HepG2 (cell line): ENCODE results near the gene SH3D21. TPM values are rescaled to one million over a fixed set of nuclear protein-coding genes. Genes with fewer than 3 reads are reported as not detected.

Experiments used
- ATAC-seq: fragments of 200-7000 bp; cut with Tn5 transposase; 3 replicates; pipeline ENCODE4 v1.9.1; 2020; ENCODE audit warnings: mild to moderate bottlenecking, moderate library complexity
- BruUV-seq: library from RNA; stranded (reverse); fragments of 400-500 nt; replicated peaks from 2 replicates; lab custom pipeline; 2021; lab: Mats Ljungman, UMichigan
- CTCF ChIA-PET: fragments of 300-600 bp; formaldehyde crosslinking; extraction: SDS; loops from one replicate; lab custom pipeline; 2021; ENCODE audit warnings: low total read pairs, inconsistent platforms, low intra/inter-chr PET ratio; lab: Yijun Ruan, JAX
- POLR2A ChIA-PET: fragments of 350-600 bp; sonication (Branson Sonifier 250); formaldehyde crosslinking; loops from one replicate; lab custom pipeline; 2020; ENCODE audit warnings: antibody characterized with exemption, inconsistent platforms; lab: Yijun Ruan, JAX
- DNase-seq: peaks from one replicate; pipeline ENCODE4 v3.0.0-alpha.2; 2015; ENCODE audit warnings: low spot score
- FAIRE-seq: peaks from 3 replicates; lab custom pipeline; 2011; peaks lifted over from hg19 to GRCh38; lab: Jason Lieb, UNC
- H2AFZ ChIP-seq: one replicate; pipeline ENCODE4 v1.6.1; 2011; ENCODE audit warnings: low read length, inconsistent platforms
- H3K27ac ChIP-seq: fragments of 300-600 bp; 3 replicates; pipeline ENCODE4 v1.8.0; 2011; ENCODE audit warnings: mixed run types, mild to moderate bottlenecking, mixed read lengths, low read length, inconsistent platforms; ENCODE audit not compliant: insufficient read depth; ENCODE audit errors: extremely low read length
- H3K27me3 ChIP-seq, 2 experiments: fragments of 200-600 bp in 1 of 2; 2 replicates in 1 of 2; 3 replicates in 1 of 2; pipeline versions ENCODE4 v1.6.0 to v1.8.0; 2011; ENCODE audit warnings: low read length in 2 of 2, mild to moderate bottlenecking in 2 of 2, moderate library complexity in 2 of 2, inconsistent platforms in 1 of 2; ENCODE audit not compliant: insufficient read depth in 2 of 2, control insufficient read depth in 1 of 2
- H3K36me3 ChIP-seq, 2 experiments: fragments of 200-600 bp in 1 of 2; replicated peaks in 1 of 2; 2 replicates in 1 of 2; 3 replicates in 1 of 2; pipeline versions ENCODE4 v1.5.1 to v1.8.0; 2011; ENCODE audit warnings: low read length in 2 of 2, inconsistent platforms in 1 of 2; ENCODE audit not compliant: insufficient read depth in 2 of 2, control insufficient read depth in 1 of 2
- H3K4me1 ChIP-seq: 2 replicates; pipeline ENCODE4 v1.5.1; 2012; ENCODE audit warnings: low read length, inconsistent platforms; ENCODE audit not compliant: insufficient read depth
- H3K4me2 ChIP-seq: 2 replicates; pipeline ENCODE4 v1.6.0; 2011; ENCODE audit warnings: low read depth, low read length, inconsistent platforms
- H3K4me3 ChIP-seq, 3 experiments: fragments of 200-600 bp in 1 of 3; sonication (generic), shearing (Covaris generic) in 1 of 3; replicated peaks in 1 of 3; 2 replicates each; pipeline ENCODE4 v1.5.1; 2011 to 2016; ENCODE audit warnings: low read length in 3 of 3, inconsistent platforms in 2 of 3, low read depth in 2 of 3, mild to moderate bottlenecking in 2 of 3, control low read depth in 1 of 3, mixed read lengths in 1 of 3; ENCODE audit not compliant: insufficient read depth in 1 of 3
- H3K79me2 ChIP-seq: one replicate; pipeline ENCODE4 v1.6.1; 2011; ENCODE audit warnings: low read length, inconsistent platforms; ENCODE audit not compliant: insufficient read depth
- H3K9ac ChIP-seq: 2 replicates; pipeline ENCODE4 v1.6.0; 2011; ENCODE audit warnings: mild to moderate bottlenecking, low read depth, low read length, inconsistent platforms; ENCODE audit not compliant: insufficient read depth
- H3K9me3 ChIP-seq: 2 replicates; pipeline ENCODE4 v1.5.1; 2012; ENCODE audit warnings: mild to moderate bottlenecking, low read length
- H4K20me1 ChIP-seq: 2 replicates; pipeline ENCODE4 v1.6.0; 2011; ENCODE audit warnings: inconsistent platforms, mild to moderate bottlenecking, low read length, moderate library complexity; ENCODE audit not compliant: insufficient read depth
- AGO2 ChIP-seq: fragments of 200-400 bp; formaldehyde crosslinking; optimal IDR thresholded peaks from 2 replicates; pipeline ENCODE3; 2017; ENCODE audit warnings: mild to moderate bottlenecking, low read depth, low read length, moderate library complexity
- RBFOX2 ChIP-seq: fragments of 200-400 bp; formaldehyde crosslinking; IDR thresholded peaks from 2 replicates; pipeline ENCODE4 v1.6.1; 2017; ENCODE audit warnings: low read depth, mild to moderate bottlenecking, low read length
- U2AF2 ChIP-seq: fragments of 200-400 bp; formaldehyde crosslinking; IDR thresholded peaks from 2 replicates; pipeline ENCODE4 v1.6.1; 2017; ENCODE audit warnings: low read depth, mild to moderate bottlenecking, low read length
- ZFP82 ChIP-seq: sonication (generic); formaldehyde crosslinking; IDR thresholded peaks from 2 replicates; pipeline ENCODE4 v1.5.1; 2020; ENCODE audit warnings: mild to moderate bottlenecking, missing genetic modification reagents, borderline replicate concordance
- WGBS: methylation state at CpG from one replicate; pipeline ENCODE4 v1.1.6; 2017; ENCODE audit warnings: low lambda C conversion rate; 5-methylcytosine and 5-hydroxymethylcytosine counted together
- in situ Hi-C: cut with HindIII; loops from 2 replicates; pipeline ENCODE4 v1.10.0; 2017; ENCODE audit warnings: low pct_unique_long_range_greater_than_20kb; ENCODE audit not compliant: extremely low pct_ligation_motif_present
- intact Hi-C: fragments of 100-400 bp; cut with micrococcal nuclease; formaldehyde crosslinking; loops from one replicate; pipeline ENCODE4 v1.10.0; 2022; ENCODE audit not compliant: unreplicated experiment
- polyA plus RNA-seq, 8 experiments: library from polyadenylated mRNA; depleted of rRNA in 3 of 8; stranded (reverse) in 7 of 8; unstranded in 1 of 8; fragments of >200 nt; fragmentation: Illumina TruSeq in 4 of 8; extraction: Trizol in 4 of 8; gene quantifications; 2 replicates each; pipeline versions ENCODE4 v1.2.1 to v1.2.3, GENCODE V29; 2011 to 2016; ENCODE audit warnings: low read depth in 4 of 8, missing spikeins in 1 of 8, mixed read lengths in 1 of 8; ENCODE audit not compliant: insufficient read depth in 1 of 8
- total RNA-seq, 5 experiments: library from RNA; depleted of rRNA; stranded (reverse); fragments of >200 nt; fragmentation: Illumina TruSeq; extraction: Trizol; gene quantifications; 2 replicates each; pipeline ENCODE4 v1.2.3, GENCODE V29; 2016; ENCODE audit warnings: low read depth in 1 of 5
- TF ChIP-seq, protein P1 (sequence below): sonication (generic); formaldehyde crosslinking; IDR thresholded peaks from 2 replicates; pipeline ENCODE4 v1.4.0; 2020; ENCODE audit warnings: missing genetic modification reagents

The SH3D21 gene
- total and polyA plus RNA-seq, 2 of the 13 experiments (the other 11 are each of a cell fraction or from before 2014, with no cell fraction given) = 5.1 to 8.6 TPM

DNA sequence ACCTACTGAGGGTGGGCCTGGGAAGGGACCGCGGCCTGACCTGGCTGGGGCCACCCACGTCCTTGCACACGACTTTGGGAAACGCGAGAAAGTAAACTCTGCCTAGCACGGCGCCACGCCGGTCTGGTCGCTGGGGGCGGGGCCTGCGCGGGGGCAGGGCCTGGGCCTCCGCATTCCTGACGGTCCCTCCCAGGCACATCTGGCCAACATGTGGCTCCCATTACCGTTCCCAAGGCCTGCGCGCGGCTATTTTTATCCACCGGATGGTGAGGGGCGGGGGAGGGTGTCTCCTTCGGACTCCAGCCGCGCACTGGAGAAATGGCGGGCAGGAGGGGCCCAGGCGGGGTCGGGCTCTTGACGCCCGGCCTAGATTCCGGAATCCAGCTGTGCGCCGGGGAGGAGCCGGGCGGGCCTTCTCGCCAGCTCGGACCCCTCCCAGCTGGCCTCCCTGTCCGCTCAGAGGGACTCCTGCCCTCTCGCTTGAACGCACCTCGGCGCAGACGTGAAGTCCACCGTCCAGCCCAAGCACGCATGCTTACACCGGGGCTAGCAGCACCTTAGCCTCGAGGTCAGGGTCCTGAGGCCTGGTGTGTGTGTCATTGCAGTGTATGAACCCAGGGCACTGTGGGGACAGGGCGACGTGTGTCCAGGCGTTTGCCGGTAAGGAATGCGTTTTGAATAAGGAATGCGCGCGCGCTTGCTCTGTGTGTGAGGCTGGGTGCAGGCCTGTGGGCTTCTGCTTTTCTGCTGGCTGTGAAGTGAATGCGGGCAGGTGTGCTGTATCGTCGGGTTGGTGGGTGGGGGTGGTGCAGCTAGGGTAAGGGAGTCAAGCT lies 15.2 kb downstream of the SH3D21 start:
- H3K79me2 ChIP-seq = no peaks in the 10 kb centered on the region
- 97% methylated on average over 39 of the region's 59 CpGs for WGBS
- no peak overlapping the region for H2AFZ ChIP-seq
- no peaks in the 10 kb centered on the region for H3K9me3 ChIP-seq
- DNase-seq = no peak
- BruUV-seq = TSS peak; percentile 14
- no peak overlapping the region for H3K4me3 ChIP-seq
- H3K4me2 ChIP-seq = no peak overlapping the region
- no peak overlapping the region for H3K27ac ChIP-seq
- H3K4me1 ChIP-seq = peaks cover 22% of the 10 kb centered on the region
- H3K27me3 ChIP-seq = no peaks in the 10 kb centered on the region; a peak in 1 of 5 replicates
- H4K20me1 ChIP-seq = no peaks in the 10 kb centered on the region
- TF ChIP-seq AGO2 = peak; percentile 18
- TF ChIP-seq U2AF2 = no peak
- TF ChIP-seq RBFOX2 = peak; percentile 44; the same call in 1 of the 2 replicates
- TF ChIP-seq, protein P1, sequence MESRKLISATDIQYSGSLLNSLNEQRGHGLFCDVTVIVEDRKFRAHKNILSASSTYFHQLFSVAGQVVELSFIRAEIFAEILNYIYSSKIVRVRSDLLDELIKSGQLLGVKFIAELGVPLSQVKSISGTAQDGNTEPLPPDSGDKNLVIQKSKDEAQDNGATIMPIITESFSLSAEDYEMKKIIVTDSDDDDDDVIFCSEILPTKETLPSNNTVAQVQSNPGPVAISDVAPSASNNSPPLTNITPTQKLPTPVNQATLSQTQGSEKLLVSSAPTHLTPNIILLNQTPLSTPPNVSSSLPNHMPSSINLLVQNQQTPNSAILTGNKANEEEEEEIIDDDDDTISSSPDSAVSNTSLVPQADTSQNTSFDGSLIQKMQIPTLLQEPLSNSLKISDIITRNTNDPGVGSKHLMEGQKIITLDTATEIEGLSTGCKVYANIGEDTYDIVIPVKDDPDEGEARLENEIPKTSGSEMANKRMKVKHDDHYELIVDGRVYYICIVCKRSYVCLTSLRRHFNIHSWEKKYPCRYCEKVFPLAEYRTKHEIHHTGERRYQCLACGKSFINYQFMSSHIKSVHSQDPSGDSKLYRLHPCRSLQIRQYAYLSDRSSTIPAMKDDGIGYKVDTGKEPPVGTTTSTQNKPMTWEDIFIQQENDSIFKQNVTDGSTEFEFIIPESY (CRISPR knock-in tag) = peak; percentile 58
- TF ChIP-seq ZFP82 (CRISPR knock-in tag) = no peak
- in situ Hi-C loops = no loop called here
- ATAC-seq = no peak
- no peak overlapping the region for H3K9ac ChIP-seq
- ChIA-PET CTCF (no interaction called here), POLR2A (no interaction called here)
- H3K36me3 ChIP-seq = no peaks in the 10 kb centered on the region
- intact Hi-C loops = no loop called here
- no peak for FAIRE-seq
